Measurements from ENCODE around the gene IL22.

IL22 gene

GRCh38 chr12:68263366-68263765 is 10.0 kb upstream of the IL22 start:
- DNase-seq: no peak

DNA sequence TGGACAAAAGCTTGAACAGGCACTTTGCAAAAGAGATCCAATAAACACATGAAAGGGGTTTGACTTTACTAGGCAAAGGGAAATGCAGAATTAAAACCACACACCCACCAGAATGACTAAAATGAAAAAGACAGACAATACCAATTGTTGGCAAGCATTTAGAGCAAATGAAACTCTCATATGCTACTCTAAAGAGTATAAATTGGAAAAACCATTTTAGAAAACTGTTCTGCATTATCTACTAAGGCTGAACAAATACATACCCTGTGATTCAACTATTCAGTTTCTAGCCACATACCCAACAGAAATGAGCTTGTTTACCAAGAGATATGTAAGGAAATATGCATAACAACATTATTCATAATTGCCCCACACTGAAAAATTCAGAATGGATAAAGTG is 8.5 kb upstream of the IL22 start:
- no peak for DNase-seq

- no peak for DNase-seq
Measured at GRCh38 chr12:68260153-68260552, 6.7 kb upstream of the IL22 start.

DNA sequence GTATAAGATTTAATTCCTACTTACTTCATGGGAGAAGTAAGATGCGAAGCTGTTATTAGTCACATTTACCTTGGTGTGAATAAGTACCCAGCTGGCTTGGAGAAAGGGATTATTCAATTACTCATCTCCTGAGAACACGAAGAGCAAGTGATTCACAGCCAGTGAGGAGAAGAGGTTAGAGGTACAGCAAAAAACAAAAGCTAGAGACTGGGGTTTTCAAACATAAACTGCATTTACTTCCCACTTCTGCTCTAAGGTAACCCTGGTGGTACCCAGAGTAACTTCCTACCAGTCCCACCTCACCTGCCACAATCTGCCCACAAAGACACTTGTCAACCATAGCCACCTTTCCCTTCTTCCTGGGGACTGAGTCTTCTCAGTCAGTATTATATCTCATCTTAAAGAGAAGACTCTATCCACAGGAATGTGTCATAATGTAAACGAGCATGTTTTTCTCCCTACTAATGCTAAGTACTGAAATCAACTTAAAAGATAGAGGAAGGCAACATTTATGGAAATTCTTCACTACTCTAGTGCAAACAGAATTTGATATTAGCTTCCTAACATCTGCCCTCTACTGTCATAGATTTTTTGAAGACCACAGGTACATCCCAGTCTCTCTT is 6.0 kb upstream of the IL22 start:
- DNase-seq: no peak

DNA sequence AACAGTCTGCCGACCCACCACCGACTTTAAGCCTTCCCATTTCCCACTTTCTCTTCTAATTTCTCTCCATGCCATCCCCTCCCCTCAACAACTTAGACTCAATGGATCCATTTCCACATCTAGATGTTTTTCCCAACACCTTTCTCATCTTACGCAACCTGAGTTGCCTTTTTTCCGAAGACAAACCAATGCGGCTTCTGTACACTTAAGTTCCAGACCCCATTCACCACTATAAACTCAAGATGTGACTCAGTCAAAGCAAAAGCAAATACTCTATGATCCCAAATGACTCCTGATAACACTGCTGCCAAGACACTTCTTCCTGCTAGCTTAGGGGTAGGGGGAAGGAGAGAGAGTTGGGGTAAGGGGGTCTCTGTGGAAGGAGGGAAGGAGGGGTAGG is 1.3 kb downstream of the IL22 start:
- no peak for DNase-seq

DNA sequence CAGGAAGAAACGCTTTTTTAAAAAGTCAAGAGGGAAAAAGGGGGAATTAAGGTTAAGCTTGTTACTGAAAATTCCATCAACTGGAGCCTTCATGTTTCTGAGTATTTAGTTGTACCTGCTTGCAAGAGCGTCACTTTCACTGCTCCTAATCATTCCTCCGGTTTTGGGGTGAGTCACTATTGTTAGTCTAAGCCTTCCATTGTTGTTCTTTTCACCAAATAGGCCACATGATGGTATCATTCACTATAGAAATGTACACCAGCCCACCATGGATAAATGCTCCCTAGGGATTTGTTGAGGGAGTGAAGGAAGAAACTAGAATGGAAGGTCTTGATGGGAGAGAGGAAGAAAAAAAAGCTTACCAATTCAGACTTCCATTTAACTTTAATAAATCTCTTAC is 3.0 kb downstream of the IL22 start:
- no peak for DNase-seq

GRCh38 chr12:68247785-68248184 is 5.6 kb downstream of the IL22 start:
- no peak for DNase-seq

DNA sequence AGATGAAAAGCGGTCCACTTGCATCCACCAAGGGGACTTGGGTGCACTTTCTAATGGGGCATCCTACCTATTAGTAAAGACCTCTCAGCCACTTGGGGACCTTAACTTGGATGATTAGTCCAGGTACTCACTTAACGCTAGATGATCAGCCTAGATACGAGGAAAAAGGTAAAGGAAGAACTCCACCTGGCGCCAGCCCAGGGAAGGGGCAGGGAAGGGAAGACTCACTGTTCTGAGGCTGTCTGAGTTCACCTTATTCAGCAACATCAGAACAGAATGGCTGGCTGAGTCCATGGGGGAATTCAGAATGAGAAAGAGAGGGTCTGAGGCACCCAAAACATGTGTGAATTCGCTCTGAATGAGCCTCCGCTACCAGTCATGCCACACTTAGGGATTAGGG is 7.1 kb downstream of the IL22 start:
- no peak for DNase-seq

DNA sequence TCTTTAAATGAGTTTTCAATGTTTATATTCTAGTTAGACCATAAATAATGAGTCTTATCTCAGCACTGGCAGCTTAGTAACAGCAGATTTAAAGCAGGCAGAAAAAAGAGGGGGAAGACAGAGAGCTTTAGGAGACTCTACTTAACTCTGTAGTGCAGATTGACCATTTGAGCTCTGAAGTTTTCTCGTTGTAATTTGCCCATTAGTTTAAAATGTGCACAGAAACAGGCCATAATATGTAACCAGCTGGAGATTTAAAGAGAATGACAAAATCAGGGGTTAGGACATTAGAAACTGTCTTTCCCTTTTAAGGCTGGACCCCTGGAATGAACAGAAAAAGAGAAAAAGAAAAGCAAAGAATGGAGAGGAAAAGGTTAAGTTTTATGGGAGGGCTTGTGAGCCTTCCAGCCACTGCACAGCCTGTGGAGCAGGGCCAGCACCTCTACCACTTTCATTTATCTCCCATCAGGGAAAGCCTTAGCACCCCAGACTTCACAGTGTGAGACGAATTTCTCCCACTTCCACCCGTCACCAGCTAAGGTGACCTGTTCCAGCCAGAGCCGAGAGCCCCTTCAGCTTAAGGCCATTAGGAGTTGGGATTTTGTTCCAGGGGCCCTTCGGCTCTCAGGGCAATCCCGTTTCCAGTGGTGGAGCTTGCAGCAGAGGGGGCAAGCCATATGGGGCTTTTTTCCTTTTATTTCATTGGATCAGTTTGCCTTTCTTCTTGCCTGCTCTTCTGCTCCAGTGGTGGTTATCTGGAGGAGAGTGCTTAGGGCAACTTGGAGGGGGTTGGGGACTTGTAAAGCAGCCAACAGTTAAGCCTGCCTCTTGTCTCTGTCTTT is 8.0 kb downstream of the IL22 start:
- no peak for DNase-seq

- no peak for DNase-seq
Measured at GRCh38 chr12:68242777-68243176, 10.6 kb downstream of the IL22 start.

GRCh38 chr12:68240975-68241374 is 12.4 kb downstream of the IL22 start:
- peak in 1 of 2 donors; percentile 62 for DNase-seq

GRCh38 chr12:68240079-68240478 is 13.3 kb downstream of the IL22 start:
- DNase-seq: no peak

GRCh38 chr12:68239309-68239982 is 14.0 kb downstream of the IL22 start:
- no peak for DNase-seq

GRCh38 chr12:68237619-68238018 is 15.8 kb downstream of the IL22 start:
- DNase-seq: no peak

DNA sequence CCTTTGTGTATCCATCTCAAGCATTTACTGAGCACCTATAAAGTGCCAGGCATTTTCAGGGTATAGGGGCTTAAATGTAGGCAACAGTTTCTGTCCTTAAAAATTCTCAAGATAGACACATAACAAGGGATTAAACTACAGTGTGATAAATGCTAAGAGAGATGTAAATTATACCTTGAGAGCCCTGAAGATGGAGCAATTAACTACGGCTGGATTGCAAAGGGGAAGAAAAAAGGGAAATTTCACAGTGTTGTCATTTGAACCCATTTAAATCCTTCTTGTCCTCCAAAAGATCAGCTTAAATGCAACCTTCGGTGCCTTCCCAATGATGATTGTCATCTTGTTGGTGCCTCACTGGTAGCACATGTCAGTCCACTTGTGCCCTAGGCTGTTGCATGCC is 16.3 kb downstream of the IL22 start:
- DNase-seq: no peak

- DNase-seq: peak in 1 of 2 donors; percentile 23
Measured at GRCh38 chr12:68236421-68237059, 16.9 kb downstream of the IL22 start.

- DNase-seq: no peak
Measured at GRCh38 chr12:68235576-68235975, 17.8 kb downstream of the IL22 start.

DNA sequence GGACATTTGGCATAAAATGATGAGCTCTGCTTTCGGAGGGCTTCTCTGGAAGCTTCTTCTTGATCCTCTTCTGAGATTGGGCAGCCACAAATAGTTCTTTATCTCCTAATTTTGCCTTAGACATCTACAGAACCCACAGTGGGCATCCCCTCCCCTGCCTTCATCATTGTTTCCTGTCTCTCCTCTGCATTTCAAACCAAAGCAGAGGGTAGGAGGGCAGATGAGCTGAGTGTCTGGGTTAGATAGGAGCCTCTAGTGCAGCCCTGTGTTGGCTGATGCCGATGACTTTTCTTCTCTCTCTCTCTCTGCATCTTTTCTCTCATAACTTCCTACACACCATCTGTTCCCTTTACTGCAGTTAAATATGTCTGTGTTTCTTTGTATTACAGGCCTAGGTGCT is 19.3 kb downstream of the IL22 start:
- no peak for DNase-seq

GRCh38 chr12:68233498-68233897 is 19.9 kb downstream of the IL22 start:
- no peak for DNase-seq

DNA sequence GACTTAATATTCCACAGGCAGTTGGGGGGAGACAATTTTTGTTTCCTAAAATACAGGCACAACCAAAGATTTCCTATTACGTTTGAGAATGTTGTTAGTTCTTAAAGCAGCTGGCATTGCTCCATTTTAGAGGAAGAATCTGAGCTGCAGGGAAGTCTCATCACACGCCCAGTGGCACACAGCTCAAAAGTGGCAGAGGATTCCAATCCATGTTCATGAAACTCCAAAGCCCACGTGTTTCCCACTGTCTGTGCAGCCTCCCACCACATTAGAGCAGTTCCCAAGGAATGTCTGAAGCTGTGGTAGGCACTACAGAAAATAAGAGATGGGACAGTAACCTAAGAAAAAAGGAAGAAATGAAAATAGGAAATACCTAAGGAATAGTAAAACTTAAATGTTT is 21.7 kb downstream of the IL22 start:
- DNase-seq: no peak

DNA sequence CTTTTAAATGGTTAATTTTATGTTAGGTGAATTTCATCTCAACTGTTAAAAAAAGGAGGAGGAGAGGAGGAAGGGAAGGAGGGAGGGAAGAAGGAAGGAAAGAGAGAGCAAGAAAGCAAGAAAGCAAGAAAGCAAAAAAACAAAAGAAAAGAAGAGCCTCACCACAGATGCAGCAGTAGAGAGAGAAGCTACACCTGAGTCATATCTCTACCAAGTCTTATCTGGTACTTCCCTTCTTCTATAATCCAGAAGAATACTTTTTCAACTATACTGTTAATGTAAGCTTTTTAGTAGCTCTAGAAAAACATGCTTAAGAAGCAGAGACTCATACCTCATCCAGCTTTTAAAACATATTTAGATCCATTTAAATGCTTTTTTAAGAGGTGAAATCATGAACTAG is 22.2 kb downstream of the IL22 start:
- DNase-seq: no peak

DNA sequence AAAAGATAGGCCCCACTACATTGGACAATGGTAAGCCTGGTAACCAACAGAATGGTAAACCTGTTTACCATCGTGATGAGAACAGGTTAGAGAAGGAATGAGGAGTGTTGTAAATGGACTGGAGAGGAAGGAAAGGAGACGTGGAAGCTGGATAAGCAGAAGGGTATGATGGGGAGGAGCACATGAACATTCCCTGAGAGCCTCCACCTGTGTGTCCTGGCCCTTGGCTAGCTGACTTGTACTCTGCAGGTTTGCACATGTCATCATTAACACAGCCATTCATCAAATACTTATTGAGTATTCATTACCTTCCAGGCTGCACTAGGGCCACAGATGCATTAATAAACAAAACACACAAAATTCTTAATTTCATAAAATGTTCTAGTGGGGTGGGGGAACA is 23.4 kb downstream of the IL22 start:
- no peak for DNase-seq

GRCh38 chr12:68227356-68227755 is 26.0 kb downstream of the IL22 start:
- DNase-seq: no peak
